ENCODE measurements around the gene ZMYND8.
"Not testable (repeated sequence)": the region's sequence is repeated elsewhere in the genome, so short reads cannot be mapped to it uniquely, and the experiment has no call there.

ZMYND8 gene

GRCh38 chr20:47178277-47178676 lies 178.2 kb downstream of the ZMYND8 start:
- Histone ChIP-seq H3F3A (ENCODE audit: insufficient read depth, low read length) (no peaks in the 10 kb centered on the region), H3K9ac (ENCODE audit: low read length) (no peak overlapping the region), H3K79me2 (ENCODE audit: insufficient read depth, low read length) (no peaks in the 10 kb centered on the region), H3K4me2 (ENCODE audit: low read length) (no peak overlapping the region), H3K4me1 (ENCODE audit: insufficient read depth, low read length, severe bottlenecking) (no peaks in the 10 kb centered on the region), H3K4me3 (ENCODE audit: low read depth, low read length, poor library complexity, severe bottlenecking) (no peak overlapping the region), H3K27me3 (ENCODE audit: insufficient read depth, low read length) (no peaks in the 10 kb centered on the region), H3K9me2 (ENCODE audit: low read depth, low read length) (no peaks in the 10 kb centered on the region), H3K36me3 (ENCODE audit: insufficient read depth, low read length) (no peaks in the 10 kb centered on the region), H4K20me1 (ENCODE audit: insufficient read depth, low read length) (no peaks in the 10 kb centered on the region), H3K9me3 (ENCODE audit: low read length) (no peaks in the 10 kb centered on the region), H3K27ac (ENCODE audit: low read depth, low read length, poor library complexity, severe bottlenecking) (no peak overlapping the region), H2AFZ (ENCODE audit: low read length) (no peak overlapping the region)
- TF ChIP-seq CTCF (IDR thresholded peaks at IDR 0.05; ENCODE audit: low read length) (no peak), EZH2 (IDR thresholded peaks at IDR 0.05; ENCODE audit: borderline replicate concordance, low read length) (no peak)

- not testable (repeated sequence) for H3K9ac ChIP-seq (ENCODE audit: low read length); H4K20me1 ChIP-seq (ENCODE audit: insufficient read depth, low read length); H3K4me2 ChIP-seq (ENCODE audit: low read length); H2AFZ ChIP-seq (ENCODE audit: low read length); H3K4me1 ChIP-seq (ENCODE audit: insufficient read depth, low read length, severe bottlenecking); H3K27me3 ChIP-seq (ENCODE audit: insufficient read depth, low read length); H3K4me3 ChIP-seq (ENCODE audit: low read depth, low read length, poor library complexity, severe bottlenecking); H3F3A ChIP-seq (ENCODE audit: insufficient read depth, low read length); H3K27ac ChIP-seq (ENCODE audit: low read depth, low read length, poor library complexity, severe bottlenecking); H3K9me3 ChIP-seq (ENCODE audit: low read length); H3K36me3 ChIP-seq (ENCODE audit: insufficient read depth, low read length); H3K79me2 ChIP-seq (ENCODE audit: insufficient read depth, low read length); H3K9me2 ChIP-seq (ENCODE audit: low read depth, low read length)
Observed at GRCh38 chr20:47176217-47176616, 180.3 kb downstream of the ZMYND8 start.

GRCh38 chr20:47175493-47175892 lies 181.0 kb downstream of the ZMYND8 start:
- H3K9me2 ChIP-seq (ENCODE audit: low read depth, low read length) = no peaks in the 10 kb centered on the region
- H3K4me1 ChIP-seq (ENCODE audit: insufficient read depth, low read length, severe bottlenecking) = no peaks in the 10 kb centered on the region
- H3K27ac ChIP-seq (ENCODE audit: low read depth, low read length, poor library complexity, severe bottlenecking) = no peak overlapping the region
- H3F3A ChIP-seq (ENCODE audit: insufficient read depth, low read length) = no peaks in the 10 kb centered on the region
- no peak overlapping the region for H2AFZ ChIP-seq (ENCODE audit: low read length)
- H3K4me3 ChIP-seq (ENCODE audit: low read depth, low read length, poor library complexity, severe bottlenecking) = no peak overlapping the region
- H4K20me1 ChIP-seq (ENCODE audit: insufficient read depth, low read length) = no peaks in the 10 kb centered on the region
- no peak for TF ChIP-seq EZH2 (IDR thresholded peaks at IDR 0.05; ENCODE audit: borderline replicate concordance, low read length)
- TF ChIP-seq CTCF (IDR thresholded peaks at IDR 0.05; ENCODE audit: low read length) = no peak
- H3K9ac ChIP-seq (ENCODE audit: low read length) = no peak overlapping the region
- no peaks in the 10 kb centered on the region for H3K36me3 ChIP-seq (ENCODE audit: insufficient read depth, low read length)
- no peaks in the 10 kb centered on the region for H3K79me2 ChIP-seq (ENCODE audit: insufficient read depth, low read length)
- H3K27me3 ChIP-seq (ENCODE audit: insufficient read depth, low read length) = no peaks in the 10 kb centered on the region; the same call in 1 of the 2 replicates
- no peak overlapping the region for H3K4me2 ChIP-seq (ENCODE audit: low read length)
- H3K9me3 ChIP-seq (ENCODE audit: low read length) = no peaks in the 10 kb centered on the region

GRCh38 chr20:47174456-47175243 lies 181.8 kb downstream of the ZMYND8 start:
- Histone ChIP-seq H3F3A (ENCODE audit: insufficient read depth, low read length) (no peaks in the 10 kb centered on the region), H3K27ac (ENCODE audit: low read depth, low read length, poor library complexity, severe bottlenecking) (no peak overlapping the region), H3K27me3 (ENCODE audit: insufficient read depth, low read length) (no peaks in the 10 kb centered on the region; the same call in 1 of the 2 replicates), H3K79me2 (ENCODE audit: insufficient read depth, low read length) (no peaks in the 10 kb centered on the region), H3K9me2 (ENCODE audit: low read depth, low read length) (no peaks in the 10 kb centered on the region), H3K4me2 (ENCODE audit: low read length) (no peak overlapping the region), H2AFZ (ENCODE audit: low read length) (no peak overlapping the region), H3K4me1 (ENCODE audit: insufficient read depth, low read length, severe bottlenecking) (no peaks in the 10 kb centered on the region), H3K9me3 (ENCODE audit: low read length) (no peaks in the 10 kb centered on the region), H4K20me1 (ENCODE audit: insufficient read depth, low read length) (no peaks in the 10 kb centered on the region), H3K9ac (ENCODE audit: low read length) (no peak overlapping the region), H3K4me3 (ENCODE audit: low read depth, low read length, poor library complexity, severe bottlenecking) (no peak overlapping the region), H3K36me3 (ENCODE audit: insufficient read depth, low read length) (no peaks in the 10 kb centered on the region)
- TF ChIP-seq CTCF (IDR thresholded peaks at IDR 0.05; ENCODE audit: low read length) = no peak
- TF ChIP-seq EZH2 (IDR thresholded peaks at IDR 0.05; ENCODE audit: borderline replicate concordance, low read length) = no peak

Measured in OCI-LY1 (cell line).